Measurements from ENCODE around the gene POLR2B. TPM values are rescaled to one million over a fixed set of nuclear protein-coding genes. Genes with fewer than 3 reads are reported as not detected.
"Not testable (repeated sequence)": the region's sequence is repeated elsewhere in the genome, so short reads cannot be mapped to it uniquely, and the experiment has no call there.

The POLR2B gene
- total RNA-seq (100 to 1,000 TPM; 120 to 138 TPM), polyA plus RNA-seq (10 to 100 TPM; 45.5 to 64.5 (median 45.7) TPM), total RNA-seq (144 to 397 (median 267) reads per million in 6 experiments)

DNA sequence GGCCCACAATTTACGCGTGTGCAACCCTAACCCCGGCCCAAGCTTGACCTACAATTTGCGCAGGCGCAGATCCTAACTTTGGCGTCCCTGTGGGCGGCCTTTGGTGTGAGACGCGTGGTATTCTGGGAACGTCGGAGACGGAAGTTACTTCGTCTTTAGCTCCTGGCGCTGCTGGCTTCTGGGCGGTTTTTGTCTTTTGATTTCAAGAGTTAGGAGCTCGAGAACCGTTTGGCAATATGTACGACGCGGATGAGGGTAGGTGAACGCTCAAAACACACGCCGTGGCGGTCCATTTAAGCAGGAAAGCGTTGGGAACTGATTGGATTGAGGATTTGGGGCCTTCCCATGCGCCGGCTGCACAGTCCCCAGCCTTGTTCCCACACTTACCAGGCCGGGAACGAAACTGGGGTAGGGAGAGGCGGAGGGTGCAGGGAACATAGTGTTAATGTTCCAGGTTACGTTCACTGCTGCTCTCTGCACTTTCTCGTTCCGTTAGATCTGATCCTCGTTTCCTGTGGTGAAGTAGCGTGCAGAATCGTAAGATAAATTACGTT is at the start of gene POLR2B:
Gene POLR2B (plus strand): TSS at position 147 of the 554 bp plus-strand sequence. CDS start 90 bp downstream, at position 237.
- Mint-ChIP-seq H3K9me3 (peaks cover 0 to 2% (median 0%) of the 10 kb centered on the region in 9 donors), H3K36me3 (peaks cover 3 to 32% (median 8%) of the 10 kb centered on the region in 3 donors), H3K4me3 (peak within 1 kb of the TSS; percentile 98 to 100 (median 99)), H3K27ac (peak within 1 kb of the TSS; percentile 96 to 99 (median 98)), H3K27me3 (no peaks in the 10 kb centered on the region), H3K4me1 (peaks cover 19 to 77% (median 61%) of the 10 kb centered on the region in 4 donors)
- DNase-seq (peak; percentile 63 to 91 (median 74)), ATAC-seq (peak; percentile 38 to 45)
- POLR2A ChIA-PET = interaction anchor here (0.7 to 5.2 kb wide), 14 partner anchors 12 to 1031 kb away, joined by 3 to 154 read pairs (median 4); partner anchors contain the start of genes AASDH, CEP135, PAICS and PPAT

DNA sequence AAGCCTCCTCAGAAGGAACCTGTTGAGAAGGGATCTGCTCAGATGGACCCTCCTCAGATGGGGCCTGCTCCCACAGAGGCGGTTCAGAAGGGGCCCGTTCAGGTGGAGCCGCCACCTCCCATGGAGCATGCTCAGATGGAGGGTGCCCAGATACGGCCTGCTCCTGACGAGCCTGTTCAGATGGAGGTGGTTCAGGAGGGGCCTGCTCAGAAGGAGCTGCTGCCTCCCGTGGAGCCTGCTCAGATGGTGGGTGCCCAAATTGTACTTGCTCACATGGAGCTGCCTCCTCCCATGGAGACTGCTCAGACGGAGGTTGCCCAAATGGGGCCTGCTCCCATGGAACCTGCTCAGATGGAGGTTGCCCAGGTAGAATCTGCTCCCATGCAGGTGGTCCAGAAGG is 48.1 kb upstream of the POLR2B start:
- peak overlapping the region in 1 of 10 donors; percentile 87 for H3K27ac Mint-ChIP-seq
- peaks cover 18 to 40% (median 34%) of the 10 kb centered on the region in 4 donors for H3K4me1 Mint-ChIP-seq
- H3K36me3 Mint-ChIP-seq = peaks cover 11 to 75% (median 21%) of the 10 kb centered on the region in 3 donors

DNA sequence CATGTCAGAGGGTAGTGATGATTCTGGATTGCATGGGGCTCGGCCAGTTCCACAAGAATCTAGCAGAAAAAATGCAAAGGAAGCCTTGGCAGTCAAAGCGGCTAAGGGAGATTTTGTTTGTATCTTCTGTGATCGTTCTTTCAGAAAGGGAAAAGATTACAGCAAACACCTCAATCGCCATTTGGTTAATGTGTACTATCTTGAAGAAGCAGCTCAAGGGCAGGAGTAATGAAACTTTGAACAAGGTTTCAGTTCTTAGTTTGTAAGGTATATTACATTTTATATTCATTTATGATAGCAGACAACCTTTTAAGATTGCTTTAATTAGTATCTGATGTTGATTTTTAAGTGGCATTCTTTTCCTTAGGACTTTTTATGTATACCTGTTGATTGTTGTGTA is 46.8 kb upstream of the POLR2B start:
- Mint-ChIP-seq H3K27ac (peak overlapping the region in 1 of 10 donors; percentile 63), H3K36me3 (peaks cover 11 to 75% (median 21%) of the 10 kb centered on the region in 3 donors), H3K9me3 (no peaks in the 10 kb centered on the region), H3K4me3 (peak overlapping the region in 1 of 10 donors; percentile 10), H3K27me3 (no peaks in the 10 kb centered on the region), H3K4me1 (peaks cover 18 to 39% (median 34%) of the 10 kb centered on the region in 4 donors)
- DNase-seq = no peak
- ATAC-seq = no peak
- POLR2A ChIA-PET = no interaction called here

More for the DNA sequence above, 48.1 kb upstream of the POLR2B start:
- POLR2A ChIA-PET = interaction anchor here (1.9 kb wide), 1 partner anchor 47 kb away, joined by 5 read pairs; the partner anchor contains the start of gene NOA1
- H3K9me3 Mint-ChIP-seq = no peaks in the 10 kb centered on the region
- H3K4me3 Mint-ChIP-seq = no peak overlapping the region
- ATAC-seq (no peak), DNase-seq (no peak)
- no peaks in the 10 kb centered on the region for H3K27me3 Mint-ChIP-seq

DNA sequence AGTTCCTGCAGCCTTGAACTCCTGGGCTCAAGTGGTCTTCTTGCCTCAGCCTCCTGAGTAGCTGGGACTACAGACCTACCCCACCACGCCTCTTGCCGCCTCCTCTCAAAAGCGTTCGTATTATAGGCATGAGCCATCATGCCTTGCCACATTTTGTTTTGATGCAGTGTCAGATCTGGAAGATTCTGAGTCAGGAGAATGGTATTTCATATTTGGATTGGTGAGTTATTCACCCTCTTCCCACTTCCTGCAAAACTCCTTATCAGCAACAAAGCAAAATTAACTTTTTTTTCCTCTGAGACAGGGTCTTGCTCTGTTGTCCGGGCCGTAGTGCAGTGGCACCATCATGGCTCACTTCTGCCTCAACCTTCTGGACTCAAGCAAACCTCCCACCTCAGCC is 41.4 kb upstream of the POLR2B start:
- ATAC-seq (no peak), DNase-seq (no peak)
- Mint-ChIP-seq H3K27ac (peak overlapping the region in 2 of 10 donors; percentile 44 to 55), H3K4me3 (no peak overlapping the region), H3K27me3 (no peaks in the 10 kb centered on the region), H3K36me3 (peaks cover 6 to 69% (median 17%) of the 10 kb centered on the region in 3 donors), H3K4me1 (peaks cover 0 to 13% (median 9%) of the 10 kb centered on the region in 4 donors), H3K9me3 (no peaks in the 10 kb centered on the region)
- POLR2A ChIA-PET = no interaction called here

DNA sequence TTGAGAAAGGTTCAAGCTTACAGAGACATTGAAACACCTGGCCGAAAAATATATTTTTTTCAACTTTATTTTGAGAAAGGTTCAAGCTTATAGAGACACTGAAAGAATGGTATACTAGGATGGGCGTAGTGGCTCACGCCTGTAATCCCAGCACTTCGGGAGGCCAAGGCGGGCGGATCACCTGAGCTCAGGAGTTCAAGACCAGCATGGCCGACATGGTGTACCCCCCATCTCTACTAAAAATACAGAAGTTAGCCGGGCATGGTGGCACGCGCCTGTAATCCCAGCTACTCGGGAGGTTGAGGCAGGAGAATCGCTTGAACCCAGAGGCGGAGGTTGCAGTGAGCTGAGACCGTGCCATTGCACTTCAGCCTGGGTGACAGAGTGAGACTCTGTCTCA is 38.9 kb upstream of the POLR2B start:
- POLR2A ChIA-PET = interaction anchor here (0.6 kb wide), 1 partner anchor 14 kb away, joined by 4 read pairs; no protein-coding TSS in a partner anchor
- H3K4me1 Mint-ChIP-seq, ATAC-seq, H3K27me3 Mint-ChIP-seq, H3K9me3 Mint-ChIP-seq, DNase-seq, H3K27ac Mint-ChIP-seq, H3K4me3 Mint-ChIP-seq: not testable (repeated sequence)
- H3K36me3 Mint-ChIP-seq = peaks cover 6 to 53% (median 17%) of the 10 kb centered on the region in 3 donors

DNA sequence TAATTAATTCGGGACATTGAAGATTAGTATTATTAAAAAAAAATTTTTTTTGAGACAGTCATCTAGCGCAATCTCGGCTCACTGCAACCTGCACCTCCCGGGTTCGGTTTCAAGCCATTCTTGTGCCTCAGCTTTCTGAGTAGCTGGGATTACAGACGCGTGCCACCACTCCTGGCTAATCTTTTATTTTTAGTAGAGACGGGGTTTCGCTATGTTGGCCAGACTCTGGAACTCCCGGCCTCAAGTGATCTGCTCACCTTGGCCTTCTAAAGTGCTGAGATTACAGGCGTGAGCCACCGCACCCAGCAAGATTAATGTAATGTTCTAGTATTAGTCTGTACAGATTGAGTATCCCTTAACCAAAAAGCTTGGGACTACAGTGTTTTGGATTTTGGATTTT is 38.3 kb upstream of the POLR2B start:
- no peak overlapping the region for H3K27ac Mint-ChIP-seq
- H3K27me3 Mint-ChIP-seq = no peaks in the 10 kb centered on the region
- no peaks in the 10 kb centered on the region for H3K9me3 Mint-ChIP-seq
- POLR2A ChIA-PET = no interaction called here
- no peak for ATAC-seq
- DNase-seq = no peak
- no peak overlapping the region for H3K4me3 Mint-ChIP-seq
- peaks cover 0 to 6% (median under 1%) of the 10 kb centered on the region in 4 donors for H3K4me1 Mint-ChIP-seq
- H3K36me3 Mint-ChIP-seq = peaks cover 6 to 47% (median 17%) of the 10 kb centered on the region in 3 donors

DNA sequence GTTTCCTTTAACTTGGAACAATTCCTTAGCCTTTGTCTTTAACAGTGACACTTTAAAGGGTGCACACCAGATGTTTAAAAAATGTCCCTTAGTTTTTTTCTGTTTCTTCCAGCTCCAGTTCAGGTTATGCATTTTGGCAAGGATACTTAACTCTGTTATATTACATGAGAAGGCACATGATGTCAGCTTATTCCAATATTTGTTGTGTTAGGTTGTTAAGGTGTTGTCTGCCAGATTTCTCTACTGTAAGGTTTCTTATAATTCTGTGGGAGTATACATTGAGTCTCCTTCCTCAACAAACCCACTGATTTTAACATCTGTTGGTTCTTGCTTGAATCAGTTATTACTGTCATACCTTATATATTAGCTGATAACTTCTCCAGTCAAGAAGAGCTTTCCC is 37.7 kb upstream of the POLR2B start:
- no peak overlapping the region for H3K4me3 Mint-ChIP-seq
- POLR2A ChIA-PET = no interaction called here
- H3K4me1 Mint-ChIP-seq = peaks cover 0 to 6% (median under 1%) of the 10 kb centered on the region in 4 donors
- peaks cover 6 to 43% (median 17%) of the 10 kb centered on the region in 3 donors for H3K36me3 Mint-ChIP-seq
- H3K27ac Mint-ChIP-seq = peak overlapping the region in 3 of 10 donors; percentile 21 to 55 (median 42)
- ATAC-seq (no peak), DNase-seq (no peak)
- H3K9me3 Mint-ChIP-seq = no peaks in the 10 kb centered on the region
- no peaks in the 10 kb centered on the region for H3K27me3 Mint-ChIP-seq

DNA sequence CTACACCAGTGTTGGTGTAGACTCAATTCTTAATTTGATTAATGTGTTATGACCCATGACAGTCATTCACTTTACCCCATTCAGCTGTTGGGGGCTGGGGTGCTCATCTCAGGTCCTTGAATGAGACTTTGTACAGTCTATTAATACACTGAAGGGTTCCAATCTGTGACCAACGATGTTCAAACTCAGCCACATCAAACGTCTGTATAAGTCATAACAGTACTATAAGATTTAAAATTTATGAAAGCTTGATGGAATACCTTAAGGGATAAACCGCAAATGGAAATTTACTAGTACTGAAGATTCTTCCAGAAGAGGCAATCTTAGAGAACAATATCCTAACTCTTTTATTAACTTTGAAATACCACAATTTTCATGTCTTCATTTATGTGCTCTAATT is 37.3 kb upstream of the POLR2B start:
- DNase-seq (no peak), ATAC-seq (no peak)
- H3K27ac Mint-ChIP-seq = peak overlapping the region in 2 of 10 donors; percentile 21 to 55
- no peaks in the 10 kb centered on the region for H3K27me3 Mint-ChIP-seq
- H3K36me3 Mint-ChIP-seq = peaks cover 6 to 41% (median 17%) of the 10 kb centered on the region in 3 donors
- H3K4me3 Mint-ChIP-seq = no peak overlapping the region
- POLR2A ChIA-PET = no interaction called here
- peaks cover 0 to 6% (median under 1%) of the 10 kb centered on the region in 4 donors for H3K4me1 Mint-ChIP-seq
- no peaks in the 10 kb centered on the region for H3K9me3 Mint-ChIP-seq

DNA sequence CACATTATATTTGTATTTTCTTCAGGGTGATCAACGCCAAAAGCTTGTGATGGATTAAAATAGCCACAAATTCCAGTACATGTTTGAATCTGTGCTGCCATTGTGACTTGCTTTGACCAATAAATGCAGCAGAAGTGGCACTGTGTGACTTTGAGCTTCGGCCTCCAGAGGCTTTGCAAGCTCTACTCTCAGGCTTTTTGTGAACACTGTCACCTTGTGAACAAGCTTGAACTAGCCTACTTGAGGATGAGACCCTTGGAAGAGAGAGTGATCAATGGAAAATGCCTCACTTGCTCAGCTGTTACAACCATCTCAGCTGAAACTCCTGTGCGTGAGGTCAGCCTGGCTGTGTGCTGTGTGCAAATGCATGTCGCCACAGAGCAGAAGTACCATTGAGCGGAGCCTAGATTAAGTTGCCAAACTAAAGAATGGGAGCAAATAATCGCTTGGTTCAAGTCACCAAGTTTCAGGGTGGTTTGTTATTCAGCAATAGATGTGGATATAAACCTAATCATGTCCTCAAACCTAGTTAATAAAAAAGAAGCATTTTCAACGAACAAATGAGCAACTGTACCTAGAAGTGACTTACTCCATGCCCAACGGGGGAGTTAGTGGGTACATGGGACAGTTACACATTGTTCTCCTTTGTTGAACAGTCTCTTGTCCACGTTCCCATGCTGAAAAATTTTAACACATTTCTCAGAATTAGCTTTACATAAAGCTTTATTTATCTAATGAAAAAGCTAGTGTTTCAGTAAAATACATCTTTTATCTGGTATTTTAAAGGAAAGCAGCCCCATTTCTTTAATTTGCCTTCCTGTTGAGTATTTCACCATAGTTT is 24.8 kb upstream of the POLR2B start:
- no peaks in the 10 kb centered on the region for H3K36me3 Mint-ChIP-seq
- H3K4me1 Mint-ChIP-seq = peaks cover 0 to 4% (median 0%) of the 10 kb centered on the region in 4 donors
- no peak overlapping the region for H3K4me3 Mint-ChIP-seq
- no peaks in the 10 kb centered on the region for H3K9me3 Mint-ChIP-seq
- ATAC-seq (no peak), DNase-seq (no peak)
- no peak overlapping the region for H3K27ac Mint-ChIP-seq
- no peaks in the 10 kb centered on the region for H3K27me3 Mint-ChIP-seq
- POLR2A ChIA-PET = interaction anchor here (0.5 to 0.6 kb wide), 2 partner anchors 14 to 128 kb away, joined by 3 to 4 read pairs; no protein-coding TSS in a partner anchor

DNA sequence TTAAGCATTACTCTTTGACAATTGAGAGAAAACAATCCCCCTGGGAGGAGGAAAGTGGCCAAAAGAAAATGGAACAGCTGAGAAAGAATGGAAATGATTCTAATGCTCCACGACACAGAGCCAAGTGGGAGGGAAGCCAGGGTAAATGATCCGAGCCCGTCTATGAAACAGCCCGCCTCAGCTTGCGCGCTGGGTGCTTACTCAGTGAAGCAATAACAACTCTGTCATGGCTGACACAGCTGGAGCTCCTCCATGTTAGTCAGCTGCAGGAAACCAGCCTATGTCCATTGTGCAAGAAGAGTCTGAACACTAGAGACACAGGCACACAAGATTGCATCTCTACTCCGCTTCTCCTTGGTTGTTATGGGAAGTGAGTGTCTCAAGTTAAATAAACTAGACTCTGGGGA is 20.6 kb upstream of the POLR2B start:
- ATAC-seq = no peak
- H3K27ac Mint-ChIP-seq = peak overlapping the region in 1 of 10 donors; percentile 14
- H3K9me3 Mint-ChIP-seq = no peaks in the 10 kb centered on the region
- POLR2A ChIA-PET = no interaction called here
- no peak for DNase-seq
- H3K4me3 Mint-ChIP-seq = no peak overlapping the region
- H3K4me1 Mint-ChIP-seq = peaks cover 0 to 2% (median 0%) of the 10 kb centered on the region in 4 donors
- H3K36me3 Mint-ChIP-seq = peaks cover 0 to 19% (median 6%) of the 10 kb centered on the region in 3 donors
- H3K27me3 Mint-ChIP-seq = no peaks in the 10 kb centered on the region

DNA sequence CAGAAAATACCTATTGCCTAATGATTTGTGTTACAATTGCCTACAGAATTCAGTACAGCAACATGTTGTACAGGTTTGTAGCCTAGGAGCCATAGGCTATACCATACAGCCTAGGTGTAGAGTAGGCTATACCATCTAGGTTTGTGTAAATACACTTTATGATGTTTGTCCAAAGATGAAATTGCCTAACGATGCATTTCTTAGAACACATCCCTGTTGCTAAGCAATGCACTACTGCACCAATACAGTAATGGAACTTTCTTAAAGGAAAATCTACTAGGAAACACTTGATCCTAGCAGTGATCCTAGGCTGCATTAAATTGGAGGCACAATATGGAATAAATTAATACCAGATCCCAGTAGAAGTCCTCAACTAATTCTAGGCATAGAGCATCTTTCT is 19.6 kb upstream of the POLR2B start:
- DNase-seq (no peak), ATAC-seq (no peak)
- Mint-ChIP-seq H3K4me3 (no peak overlapping the region), H3K27me3 (no peaks in the 10 kb centered on the region), H3K36me3 (peaks cover 0 to 28% (median 6%) of the 10 kb centered on the region in 3 donors), H3K27ac (no peak overlapping the region), H3K9me3 (no peaks in the 10 kb centered on the region), H3K4me1 (peaks cover 0 to 2% (median 0%) of the 10 kb centered on the region in 4 donors)
- POLR2A ChIA-PET = interaction anchor here (4.7 kb wide), 1 partner anchor 19 kb away, joined by 17 read pairs; the partner anchor contains the start of genes NOA1 and POLR2B

DNA sequence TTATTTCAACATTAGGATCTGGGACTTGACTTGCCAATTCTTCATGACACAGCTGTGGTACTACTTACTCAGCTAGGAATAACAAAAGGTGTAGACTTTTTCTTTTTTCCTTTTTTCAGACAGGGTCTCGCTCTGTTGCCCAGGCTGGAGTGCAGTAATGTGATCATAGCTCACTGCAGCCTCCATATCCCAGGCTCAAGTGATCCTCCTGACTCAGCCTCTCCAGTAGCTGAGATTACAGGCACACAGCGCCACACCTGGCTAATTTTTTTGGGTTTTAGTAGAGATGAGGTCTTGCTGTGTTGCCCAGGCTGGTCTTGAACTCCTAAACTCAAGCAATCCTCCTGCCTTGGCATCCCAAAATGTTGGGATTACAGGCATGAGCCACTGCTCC is 17.6 kb upstream of the POLR2B start:
- ATAC-seq (no peak), DNase-seq (no peak)
- POLR2A ChIA-PET = interaction anchor here (1.9 to 4.7 kb wide), 2 partner anchors 17 to 52 kb away, joined by 4 to 17 read pairs; partner anchors contain the start of genes NOA1 and POLR2B
- H3K9me3 Mint-ChIP-seq = no peaks in the 10 kb centered on the region
- no peaks in the 10 kb centered on the region for H3K27me3 Mint-ChIP-seq
- H3K4me3 Mint-ChIP-seq = no peak overlapping the region
- peaks cover 4 to 46% (median 8%) of the 10 kb centered on the region in 3 donors for H3K36me3 Mint-ChIP-seq
- H3K27ac Mint-ChIP-seq = no peak overlapping the region
- peaks cover 0 to 2% (median 0%) of the 10 kb centered on the region in 4 donors for H3K4me1 Mint-ChIP-seq
